ENCODE data around the gene PTPRB.
"Not testable (repeated sequence)": the region's sequence is repeated elsewhere in the genome, so short reads cannot be mapped to it uniquely, and the experiment has no call there.

The PTPRB gene

DNA sequence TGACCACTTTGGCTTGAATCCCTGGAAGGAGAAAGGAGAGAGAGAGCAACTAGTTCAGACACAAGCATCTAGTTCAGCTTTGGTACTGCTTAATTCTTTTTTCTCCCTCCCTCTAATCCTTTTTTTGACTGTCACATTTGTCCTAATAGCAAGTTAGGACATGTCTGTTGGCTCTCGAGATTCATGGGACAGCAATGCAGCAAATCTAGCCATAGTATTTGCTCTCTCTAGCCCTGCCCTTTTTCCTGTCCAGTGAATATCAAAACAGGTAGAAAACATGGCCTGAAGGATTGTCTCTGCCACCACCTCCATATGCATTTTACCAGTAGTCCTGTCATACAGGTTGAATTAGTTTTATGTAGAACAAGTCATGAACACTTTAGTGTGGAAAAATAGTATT, 116.4 kb downstream of the PTPRB start:
- TF ChIP-seq, protein P1, sequence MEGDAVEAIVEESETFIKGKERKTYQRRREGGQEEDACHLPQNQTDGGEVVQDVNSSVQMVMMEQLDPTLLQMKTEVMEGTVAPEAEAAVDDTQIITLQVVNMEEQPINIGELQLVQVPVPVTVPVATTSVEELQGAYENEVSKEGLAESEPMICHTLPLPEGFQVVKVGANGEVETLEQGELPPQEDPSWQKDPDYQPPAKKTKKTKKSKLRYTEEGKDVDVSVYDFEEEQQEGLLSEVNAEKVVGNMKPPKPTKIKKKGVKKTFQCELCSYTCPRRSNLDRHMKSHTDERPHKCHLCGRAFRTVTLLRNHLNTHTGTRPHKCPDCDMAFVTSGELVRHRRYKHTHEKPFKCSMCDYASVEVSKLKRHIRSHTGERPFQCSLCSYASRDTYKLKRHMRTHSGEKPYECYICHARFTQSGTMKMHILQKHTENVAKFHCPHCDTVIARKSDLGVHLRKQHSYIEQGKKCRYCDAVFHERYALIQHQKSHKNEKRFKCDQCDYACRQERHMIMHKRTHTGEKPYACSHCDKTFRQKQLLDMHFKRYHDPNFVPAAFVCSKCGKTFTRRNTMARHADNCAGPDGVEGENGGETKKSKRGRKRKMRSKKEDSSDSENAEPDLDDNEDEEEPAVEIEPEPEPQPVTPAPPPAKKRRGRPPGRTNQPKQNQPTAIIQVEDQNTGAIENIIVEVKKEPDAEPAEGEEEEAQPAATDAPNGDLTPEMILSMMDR (IDR thresholded peaks at IDR 0.05; ENCODE audit: insufficient read depth, low read depth, low read length, missing control alignments), result no peak
- no peak overlapping the region for H3K4me3 ChIP-seq (ENCODE audit: low read length)
- DNase-seq (ENCODE audit: low read depth), result peak; percentile 75

DNA sequence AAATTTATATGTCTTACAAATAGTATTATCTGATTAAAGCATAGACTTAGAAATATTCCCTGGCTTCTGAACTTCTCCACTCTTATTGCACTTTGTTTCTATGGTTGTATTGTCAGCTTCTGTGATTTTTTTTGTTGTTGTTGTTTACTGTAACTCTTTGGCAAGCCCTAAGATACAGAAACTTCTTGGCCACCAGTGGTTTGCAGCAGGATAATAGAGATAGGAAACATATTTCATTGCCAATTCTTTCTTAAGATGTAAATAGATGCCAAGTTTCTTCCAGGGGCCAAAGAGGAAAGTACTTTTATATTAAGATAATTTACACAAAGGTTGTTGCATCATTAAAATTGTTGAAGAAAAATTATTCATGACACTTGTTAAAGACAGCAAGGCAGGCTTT, 123.8 kb downstream of the PTPRB start:
- DNase-seq (ENCODE audit: low read depth), result no peak
- no peak overlapping the region for H3K4me3 ChIP-seq (ENCODE audit: low read length)
- TF ChIP-seq, protein P1 (IDR thresholded peaks at IDR 0.05; ENCODE audit: insufficient read depth, low read depth, low read length, missing control alignments), result no peak

DNA sequence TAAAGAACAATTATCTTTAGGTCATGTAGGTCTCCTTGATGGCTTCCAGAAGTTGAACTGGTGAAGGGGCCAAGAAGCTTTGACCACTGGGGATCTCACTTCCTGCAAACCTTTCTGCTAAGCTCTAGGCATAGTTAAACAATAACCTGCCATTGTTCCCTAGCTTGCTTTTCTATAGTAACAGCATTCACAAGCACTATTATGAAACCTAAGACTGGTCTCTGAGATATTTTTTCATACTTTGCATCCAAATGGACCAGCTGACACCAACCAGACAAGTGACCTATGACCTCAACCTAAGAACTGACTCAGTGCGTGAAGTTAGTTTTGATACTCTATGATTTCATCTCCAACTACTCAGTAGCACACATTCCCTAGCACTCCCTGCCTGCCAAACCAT, 129.1 kb downstream of the PTPRB start:
- DNase-seq (ENCODE audit: low read depth), result no peak
- H3K4me3 ChIP-seq (ENCODE audit: low read length), result no peak overlapping the region
- TF ChIP-seq, protein P1 (IDR thresholded peaks at IDR 0.05; ENCODE audit: insufficient read depth, low read depth, low read length, missing control alignments), result no peak

DNA sequence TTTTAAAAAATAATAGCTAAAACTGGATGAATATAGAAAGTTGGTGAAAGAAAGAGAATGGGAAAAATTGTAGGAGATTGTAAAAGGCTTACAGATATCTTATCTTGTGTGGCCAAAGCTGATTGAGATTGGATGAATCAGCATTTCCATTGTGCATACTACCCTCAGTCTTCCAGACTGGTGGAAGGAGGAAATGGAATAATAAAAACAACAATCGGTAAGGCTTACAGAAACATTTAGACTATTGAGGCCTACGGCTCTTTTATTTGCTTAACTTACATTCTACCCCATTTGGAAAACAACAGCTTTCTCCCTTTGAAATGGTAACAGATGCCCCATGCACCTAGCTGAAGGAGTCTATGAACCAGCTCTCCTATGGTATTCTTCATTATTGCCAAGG, 129.8 kb downstream of the PTPRB start:
- H3K4me3 ChIP-seq (ENCODE audit: low read length), result no peak overlapping the region
- DNase-seq (ENCODE audit: low read depth), result no peak
- TF ChIP-seq, protein P1 (IDR thresholded peaks at IDR 0.05; ENCODE audit: insufficient read depth, low read depth, low read length, missing control alignments), result no peak

DNA sequence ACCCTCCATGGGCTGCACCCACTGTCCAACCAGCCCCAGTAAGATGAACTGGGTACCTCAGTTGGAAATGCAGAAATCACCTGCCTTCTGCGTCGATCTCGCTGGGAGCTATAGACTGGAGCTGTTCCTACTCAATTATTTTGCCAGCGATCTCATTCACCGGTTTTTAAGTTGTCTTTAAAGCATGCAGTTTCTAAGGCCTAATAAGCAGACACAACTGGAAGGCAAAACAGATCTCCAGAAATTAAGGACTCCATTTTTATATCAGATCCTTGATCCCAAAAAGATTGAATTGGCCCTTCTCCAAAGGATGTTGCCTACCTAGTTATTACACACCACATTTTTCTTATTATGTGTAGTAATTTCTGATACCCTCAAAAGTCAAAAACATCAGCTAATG, 139.7 kb downstream of the PTPRB start:
- TF ChIP-seq, protein P1 (IDR thresholded peaks at IDR 0.05; ENCODE audit: insufficient read depth, low read depth, low read length, missing control alignments), result no peak
- no peak overlapping the region for H3K4me3 ChIP-seq (ENCODE audit: low read length)
- no peak for DNase-seq (ENCODE audit: low read depth)

DNA sequence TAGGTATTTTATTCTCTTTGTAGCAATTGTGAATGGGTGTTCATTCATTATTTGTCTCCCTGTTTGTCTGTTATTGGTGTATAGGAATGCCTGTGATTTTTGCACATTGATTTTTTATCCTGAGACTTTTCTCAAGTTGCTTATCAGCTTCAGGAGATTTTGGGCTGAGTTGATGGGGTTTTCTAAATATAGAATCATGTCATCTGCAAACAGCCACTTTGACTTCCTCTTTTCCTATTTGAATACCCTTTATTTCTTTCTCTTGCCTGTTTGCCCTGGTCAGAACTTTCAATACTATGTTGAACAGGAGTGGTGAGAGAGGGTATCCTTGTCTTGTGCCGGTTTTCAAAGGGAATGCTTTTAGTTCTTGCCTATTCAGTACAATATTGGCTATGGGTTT, 144.3 kb downstream of the PTPRB start:
- H3K4me3 ChIP-seq (ENCODE audit: low read length); DNase-seq (ENCODE audit: low read depth): not testable (repeated sequence)

DNA sequence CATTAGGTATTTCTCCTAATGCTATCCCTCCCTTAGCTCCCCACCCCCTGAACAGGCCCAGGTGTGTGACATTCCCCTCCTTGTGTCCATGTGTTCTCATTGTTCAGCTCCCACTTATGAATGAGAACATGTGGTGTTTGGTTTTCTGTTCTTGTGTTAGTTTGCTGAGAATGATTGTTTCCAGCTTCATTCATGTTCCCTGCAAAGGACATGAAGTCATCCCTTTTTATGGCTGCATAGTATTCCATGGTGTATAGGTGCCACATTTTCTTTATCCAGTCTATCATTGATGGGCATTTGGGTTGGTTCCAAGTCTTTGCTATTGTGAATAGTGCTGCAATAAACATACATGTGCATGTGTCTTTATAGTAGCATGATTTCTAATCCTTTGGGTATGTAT, 146.3 kb downstream of the PTPRB start:
- not testable (repeated sequence) for DNase-seq (ENCODE audit: low read depth)

DNA sequence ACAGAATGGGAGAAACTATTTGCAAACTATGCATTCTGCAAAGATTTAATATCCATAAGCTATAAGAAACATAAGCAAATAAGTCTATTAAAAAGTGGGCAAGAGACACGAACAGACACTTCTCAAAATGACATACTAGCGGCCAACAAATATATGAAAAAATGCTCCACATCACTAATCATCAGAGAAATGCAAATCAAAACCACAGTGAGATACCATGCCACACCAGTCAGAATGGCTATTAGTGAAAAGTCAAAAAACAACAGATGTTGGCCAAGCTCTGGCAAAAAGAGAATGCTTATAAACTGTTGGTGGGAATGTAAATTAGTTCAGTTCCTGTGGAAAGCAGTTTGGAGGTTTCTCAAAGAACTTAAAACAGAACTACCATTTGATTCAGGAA, 149.8 kb downstream of the PTPRB start:
- no peak for DNase-seq (ENCODE audit: low read depth)
- H3K4me3 ChIP-seq (ENCODE audit: low read length), result no peak overlapping the region
- TF ChIP-seq, protein P1 (IDR thresholded peaks at IDR 0.05; ENCODE audit: insufficient read depth, low read depth, low read length, missing control alignments), result no peak

More for the DNA sequence above, 146.3 kb downstream of the PTPRB start:
- not testable (repeated sequence) for H3K4me3 ChIP-seq (ENCODE audit: low read length)
